Endothelial cell of umbilical vein (primary cell): ENCODE data around the gene TPSG1.
"Not testable (repeated sequence)": the region's sequence is repeated elsewhere in the genome, so short reads cannot be mapped to it uniquely, and the experiment has no call there.

Source experiments
- EZH2 ChIP-seq: IDR thresholded peaks from 2 replicates; pipeline ENCODE4 v1.6.1; 2012; ENCODE audit warnings: borderline replicate concordance, low read depth, mild to moderate bottlenecking, moderate library complexity, low read length, inconsistent platforms; ENCODE audit not compliant: severe bottlenecking
- FOS ChIP-seq: IDR thresholded peaks from 2 replicates; pipeline ENCODE4 v1.6.1; 2011; ENCODE audit warnings: mild to moderate bottlenecking, low read length, moderate library complexity, borderline replicate concordance; ENCODE audit not compliant: insufficient read depth
- GATA2 ChIP-seq: IDR thresholded peaks from 2 replicates; pipeline ENCODE4 v1.7.0; 2011; ENCODE audit warnings: low read depth, mild to moderate bottlenecking, moderate library complexity, mixed read lengths, low read length; ENCODE audit not compliant: insufficient read length, insufficient read depth
- JUN ChIP-seq: IDR thresholded peaks from 2 replicates; pipeline ENCODE4 v1.6.1; 2011; ENCODE audit warnings: borderline replicate concordance, low read depth; ENCODE audit not compliant: insufficient read length, insufficient read depth
- MYC ChIP-seq: IDR thresholded peaks from one replicate; pipeline ENCODE4 v1.6.1; 2011; ENCODE audit warnings: mild to moderate bottlenecking, low read depth, low read length
- POLR2A ChIP-seq: IDR thresholded peaks from 2 replicates; pipeline ENCODE4 v1.6.1; 2012; ENCODE audit warnings: low read depth, mild to moderate bottlenecking, control low read depth, low read length
- POLR2AphosphoS5 ChIP-seq: IDR thresholded peaks from 2 replicates; pipeline ENCODE4 v1.6.1; 2012; ENCODE audit warnings: low read depth, mild to moderate bottlenecking, control low read depth, low read length, moderate library complexity; ENCODE audit not compliant: insufficient read depth
- TF ChIP-seq, protein P1 (sequence below), 2 donors: IDR thresholded peaks; 1 replicate in 1 of 2; 2 replicates in 1 of 2; pipeline ENCODE4 v1.5.1; 2011; ENCODE audit warnings: low read length in 2 of 2, mild to moderate bottlenecking in 2 of 2, moderate library complexity in 2 of 2, control low read depth in 1 of 2, inconsistent platforms in 1 of 2, low read depth in 1 of 2; ENCODE audit not compliant: insufficient read depth in 1 of 2; ENCODE audit errors: extremely low read depth in 1 of 2
- TF ChIP-seq, protein P2 (sequence below): IDR thresholded peaks from 2 replicates; pipeline ENCODE4 v1.6.1; 2011; ENCODE audit not compliant: insufficient read depth, insufficient read length

DNA sequence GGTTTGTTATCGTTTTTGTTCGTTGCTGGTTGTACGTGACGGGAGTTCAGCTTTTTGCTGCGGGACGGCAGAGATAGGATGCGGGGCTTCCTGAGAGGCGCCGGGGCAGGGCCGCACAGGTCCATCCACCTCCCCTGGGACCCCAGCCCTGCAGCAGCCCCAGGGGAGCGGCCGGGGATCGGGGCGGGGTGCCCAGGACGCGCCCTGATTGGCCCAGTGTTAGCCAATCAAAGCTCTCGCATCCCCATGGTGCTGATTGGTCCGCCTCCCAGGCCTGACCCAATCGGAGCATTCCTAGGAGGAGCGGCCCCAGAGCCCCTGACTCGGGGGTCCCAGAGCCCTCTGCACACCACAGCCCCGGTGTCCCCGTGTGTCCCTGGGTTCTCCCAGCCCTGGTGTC lies 13.8 kb upstream of the TPSG1 start:
- not testable (repeated sequence) for TF ChIP-seq POLR2A, MYC, GATA2, EZH2, JUN, FOS, POLR2AphosphoS5
- TF ChIP-seq, protein P1, sequence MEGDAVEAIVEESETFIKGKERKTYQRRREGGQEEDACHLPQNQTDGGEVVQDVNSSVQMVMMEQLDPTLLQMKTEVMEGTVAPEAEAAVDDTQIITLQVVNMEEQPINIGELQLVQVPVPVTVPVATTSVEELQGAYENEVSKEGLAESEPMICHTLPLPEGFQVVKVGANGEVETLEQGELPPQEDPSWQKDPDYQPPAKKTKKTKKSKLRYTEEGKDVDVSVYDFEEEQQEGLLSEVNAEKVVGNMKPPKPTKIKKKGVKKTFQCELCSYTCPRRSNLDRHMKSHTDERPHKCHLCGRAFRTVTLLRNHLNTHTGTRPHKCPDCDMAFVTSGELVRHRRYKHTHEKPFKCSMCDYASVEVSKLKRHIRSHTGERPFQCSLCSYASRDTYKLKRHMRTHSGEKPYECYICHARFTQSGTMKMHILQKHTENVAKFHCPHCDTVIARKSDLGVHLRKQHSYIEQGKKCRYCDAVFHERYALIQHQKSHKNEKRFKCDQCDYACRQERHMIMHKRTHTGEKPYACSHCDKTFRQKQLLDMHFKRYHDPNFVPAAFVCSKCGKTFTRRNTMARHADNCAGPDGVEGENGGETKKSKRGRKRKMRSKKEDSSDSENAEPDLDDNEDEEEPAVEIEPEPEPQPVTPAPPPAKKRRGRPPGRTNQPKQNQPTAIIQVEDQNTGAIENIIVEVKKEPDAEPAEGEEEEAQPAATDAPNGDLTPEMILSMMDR (IDR thresholded peaks at IDR 0.05; ENCODE audit: extremely low read depth in 1 of 2, insufficient read depth in 1 of 2, low read depth in 1 of 2, low read length in 2 of 2), result not testable (repeated sequence)
- TF ChIP-seq, protein P2, sequence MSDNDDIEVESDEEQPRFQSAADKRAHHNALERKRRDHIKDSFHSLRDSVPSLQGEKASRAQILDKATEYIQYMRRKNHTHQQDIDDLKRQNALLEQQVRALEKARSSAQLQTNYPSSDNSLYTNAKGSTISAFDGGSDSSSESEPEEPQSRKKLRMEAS, result not testable (repeated sequence)
